ENCODE results near the gene ARL15.

DNA sequence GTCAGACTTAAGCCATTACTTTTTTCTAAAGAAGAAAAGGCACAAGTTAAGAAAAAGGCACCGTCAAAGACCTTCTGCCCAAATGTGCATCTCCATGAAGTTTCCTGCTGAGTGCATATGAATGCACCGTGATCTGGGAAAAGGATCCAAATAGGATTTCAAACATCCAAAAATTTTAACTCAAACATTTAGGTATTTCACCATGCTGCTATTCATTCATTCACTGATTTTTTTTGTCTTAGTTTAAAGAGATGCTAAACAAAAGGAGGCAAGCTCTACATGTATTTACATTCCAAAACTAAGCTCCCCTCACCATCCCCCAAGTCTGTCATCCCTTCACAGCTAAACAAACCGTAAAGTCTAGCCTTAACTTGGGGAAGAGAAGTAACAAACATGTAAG lies 291.9 kb downstream of the ARL15 start:
- TF ChIP-seq, protein P1, sequence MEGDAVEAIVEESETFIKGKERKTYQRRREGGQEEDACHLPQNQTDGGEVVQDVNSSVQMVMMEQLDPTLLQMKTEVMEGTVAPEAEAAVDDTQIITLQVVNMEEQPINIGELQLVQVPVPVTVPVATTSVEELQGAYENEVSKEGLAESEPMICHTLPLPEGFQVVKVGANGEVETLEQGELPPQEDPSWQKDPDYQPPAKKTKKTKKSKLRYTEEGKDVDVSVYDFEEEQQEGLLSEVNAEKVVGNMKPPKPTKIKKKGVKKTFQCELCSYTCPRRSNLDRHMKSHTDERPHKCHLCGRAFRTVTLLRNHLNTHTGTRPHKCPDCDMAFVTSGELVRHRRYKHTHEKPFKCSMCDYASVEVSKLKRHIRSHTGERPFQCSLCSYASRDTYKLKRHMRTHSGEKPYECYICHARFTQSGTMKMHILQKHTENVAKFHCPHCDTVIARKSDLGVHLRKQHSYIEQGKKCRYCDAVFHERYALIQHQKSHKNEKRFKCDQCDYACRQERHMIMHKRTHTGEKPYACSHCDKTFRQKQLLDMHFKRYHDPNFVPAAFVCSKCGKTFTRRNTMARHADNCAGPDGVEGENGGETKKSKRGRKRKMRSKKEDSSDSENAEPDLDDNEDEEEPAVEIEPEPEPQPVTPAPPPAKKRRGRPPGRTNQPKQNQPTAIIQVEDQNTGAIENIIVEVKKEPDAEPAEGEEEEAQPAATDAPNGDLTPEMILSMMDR (IDR thresholded peaks at IDR 0.05) = no peak
- TF ChIP-seq POLR2A (IDR thresholded peaks at IDR 0.05) (no peak), POLR2AphosphoS5 (IDR thresholded peaks at IDR 0.05; ENCODE audit: insufficient read depth in 1 of 2, low read depth in 1 of 2) (no peak)

Measured in vagina (tissue), 2 donors.